ENCODE measurements around the gene LRRTM3.

The LRRTM3 gene

GRCh38 chr10:66888237-66888636 lies 37.6 kb upstream of the LRRTM3 start (continued):
- TF ChIP-seq ZBTB6 (tag by site-specific recombination; IDR thresholded peaks at IDR 0.05), result no peak
- TF ChIP-seq ZNF596 (tag by site-specific recombination; IDR thresholded peaks at IDR 0.05), result no peak
- TF ChIP-seq ZNF488 (tag by site-specific recombination; IDR thresholded peaks at IDR 0.05), result no peak
- no peak for TF ChIP-seq PBX3 (CRISPR knock-in tag; IDR thresholded peaks at IDR 0.05)
- no peak for TF ChIP-seq ZNF785 (tag by site-specific recombination; IDR thresholded peaks at IDR 0.05)

GRCh38 chr10:66892871-66893270 lies 33.0 kb upstream of the LRRTM3 start:
- POLR2A ChIA-PET, result no interaction called here

GRCh38 chr10:66910671-66911070 lies 15.2 kb upstream of the LRRTM3 start:
- no peak overlapping the region for H3K27ac ChIP-seq (ENCODE audit: extremely low read depth, low read depth, low read length)
- H3K4me3 ChIP-seq (ENCODE audit: low read depth, low read length), result no peak overlapping the region
- H3K36me3 ChIP-seq (ENCODE audit: control insufficient read depth in 2 of 2, insufficient read depth in 1 of 2, low read length in 2 of 2), result no peaks in the 10 kb centered on the region
- TF ChIP-seq ZNF513 (tag by site-specific recombination; IDR thresholded peaks at IDR 0.05) (no peak), HOXC10 (CRISPR knock-in tag; IDR thresholded peaks at IDR 0.05) (no peak), ZNF555 (tag by site-specific recombination; conservative IDR thresholded peaks at IDR 0.05) (no peak), ZNF660 (tag by site-specific recombination; IDR thresholded peaks at IDR 0.05) (no peak), ZNF214 (tag by site-specific recombination; IDR thresholded peaks at IDR 0.05; ENCODE audit: borderline replicate concordance) (no peak), IKZF3 (tag by site-specific recombination; IDR thresholded peaks at IDR 0.05) (no peak), ZNF654 (tag by site-specific recombination; IDR thresholded peaks at IDR 0.05; ENCODE audit: low read depth) (no peak), ZNF600 (tag by site-specific recombination; IDR thresholded peaks at IDR 0.05) (no peak)
- no peaks in the 10 kb centered on the region for H3K4me1 ChIP-seq (ENCODE audit: control insufficient read depth, insufficient read depth, low read length)
- ChIA-PET CTCF (no interaction called here), POLR2A (no interaction called here)
- no peaks in the 10 kb centered on the region for H3K9me3 ChIP-seq (ENCODE audit: control insufficient read depth, insufficient read depth, low read depth, low read length)

More at GRCh38 chr10:66892871-66893270, 33.0 kb upstream of the LRRTM3 start:
- H3K4me1 ChIP-seq (ENCODE audit: control insufficient read depth, insufficient read depth, low read length), result no peaks in the 10 kb centered on the region
- H3K9me3 ChIP-seq (ENCODE audit: control insufficient read depth, insufficient read depth, low read depth, low read length), result no peaks in the 10 kb centered on the region
- no peaks in the 10 kb centered on the region for H3K36me3 ChIP-seq (ENCODE audit: control insufficient read depth in 2 of 2, insufficient read depth in 1 of 2, low read length in 2 of 2)
- TF ChIP-seq ZNF768 (tag by site-specific recombination; IDR thresholded peaks at IDR 0.05) (no peak), ZNF341 (tag by site-specific recombination; IDR thresholded peaks at IDR 0.05; ENCODE audit: low read depth) (no peak), ZBTB17 (tag by site-specific recombination; IDR thresholded peaks at IDR 0.05) (no peak), ZBTB21 (tag by site-specific recombination; IDR thresholded peaks at IDR 0.05) (no peak), ZNF660 (tag by site-specific recombination; IDR thresholded peaks at IDR 0.05) (no peak)
- no peak overlapping the region for H3K4me3 ChIP-seq (ENCODE audit: low read depth, low read length)
- no peak overlapping the region for H3K27ac ChIP-seq (ENCODE audit: extremely low read depth, low read depth, low read length)
- CTCF ChIA-PET, result interaction anchor here (1.2 kb wide), 1 partner anchor 10 kb away, joined by 3 read pairs; no protein-coding TSS in a partner anchor

All from HEK293 (cell line).